NCI-H446 (cell line): ENCODE measurements around the gene CD99L2.

Experiments used
- DNase-seq, 2 experiments: peaks; one replicate each; lab custom pipeline; 2025; lab: John Stamatoyannopoulos, UW

The CD99L2 gene

DNA sequence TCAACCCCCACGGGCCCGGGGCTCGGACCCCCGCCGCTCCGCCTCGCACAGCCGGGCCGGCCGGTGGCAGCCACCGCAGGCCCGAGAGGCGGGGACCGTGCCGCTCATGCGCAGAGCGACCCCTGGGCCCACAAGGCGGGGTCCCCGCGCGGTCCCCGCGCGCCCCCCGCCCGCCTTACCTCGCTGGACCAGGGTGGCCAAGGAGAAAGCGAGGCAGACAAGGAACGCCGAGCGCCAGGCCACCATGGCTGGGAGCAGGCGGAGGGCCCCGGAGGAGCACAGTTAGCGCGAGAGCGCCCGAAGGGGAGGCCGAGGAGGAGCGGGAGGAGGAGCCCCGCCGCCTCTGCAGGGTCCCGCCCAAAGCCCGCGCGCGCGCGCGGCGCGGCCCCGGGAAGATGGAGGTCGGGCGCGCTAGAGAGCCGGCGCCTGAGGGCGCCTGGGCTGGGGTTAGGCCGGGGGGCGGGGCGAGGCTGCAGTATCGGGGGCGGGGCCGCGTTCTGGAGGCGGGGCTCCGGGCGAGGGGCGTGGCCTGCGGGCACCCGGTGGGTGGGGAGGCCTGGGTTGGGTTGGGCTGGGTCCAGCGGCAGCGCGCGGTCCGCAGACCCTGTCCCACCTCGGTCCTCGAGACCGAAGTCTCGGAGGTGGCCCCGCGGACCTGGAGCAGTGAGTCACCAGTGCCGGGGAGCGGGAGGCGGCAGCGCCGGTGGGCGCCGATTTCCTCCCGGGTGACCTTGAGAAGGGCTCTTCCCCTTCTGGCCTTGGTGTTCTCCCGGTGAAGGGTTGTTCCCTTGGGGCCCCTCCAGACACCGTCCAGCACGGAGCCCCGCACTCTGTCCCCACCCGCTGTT, at the start of gene CD99L2:
Gene CD99L2, minus strand, starts transcription at position 326 of the 848 bp plus-strand sequence. Its CDS starts 80 bp downstream, at position 246.
- DNase-seq: peak; percentile 67 to 90

DNA sequence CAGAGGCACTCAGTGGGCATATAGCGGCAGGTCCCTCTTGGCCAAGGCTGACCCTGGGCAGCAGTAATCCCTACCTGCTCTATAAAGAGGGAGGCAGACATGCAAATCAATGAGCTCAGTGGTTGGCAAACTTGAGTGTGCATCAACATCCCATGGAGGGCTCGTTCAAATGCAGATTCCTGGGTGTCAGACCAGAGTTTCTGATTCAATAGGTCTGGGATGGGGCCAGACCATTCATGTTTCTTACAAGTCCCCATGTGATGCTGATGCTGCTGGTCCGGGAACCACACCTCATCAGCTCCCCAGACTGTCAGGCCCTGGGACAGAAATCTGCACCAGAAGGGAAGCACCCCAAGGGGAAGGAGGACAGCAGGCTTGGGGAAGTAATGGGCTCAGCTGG, 45.8 kb upstream of the CD99L2 start:
- no peak for DNase-seq

- no peak for DNase-seq
These were observed 44.6 kb upstream of the CD99L2 start for GRCh38 chrX:150942942-150943594.

DNA sequence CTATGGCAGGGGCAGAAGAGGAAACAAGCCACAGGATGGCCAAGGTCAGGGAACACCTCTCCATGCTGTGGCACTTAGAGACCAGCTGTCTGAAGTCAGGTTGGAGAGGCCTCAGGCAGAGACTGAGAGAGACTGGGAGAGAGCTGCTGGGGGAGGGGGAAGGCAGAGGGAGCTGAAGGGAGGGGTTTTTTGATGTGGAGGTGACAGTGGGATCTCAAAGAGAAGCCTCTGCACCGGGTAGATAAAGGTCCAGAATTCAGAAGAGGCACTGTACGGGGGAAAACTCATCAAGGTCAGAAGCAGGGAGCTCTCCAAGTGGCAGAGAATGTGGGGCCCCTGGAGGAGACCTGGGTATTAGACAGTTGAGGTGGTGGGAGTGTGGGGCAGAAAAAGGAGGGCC, 43.1 kb upstream of the CD99L2 start:
- no peak for DNase-seq

GRCh38 chrX:150940844-150941495, 42.5 kb upstream of the CD99L2 start:
- no peak for DNase-seq

GRCh38 chrX:150936556-150936955, 38.1 kb upstream of the CD99L2 start:
- no peak for DNase-seq

- peak in 1 of 2 experiments; percentile 14 for DNase-seq
These were observed 37.0 kb upstream of the CD99L2 start for GRCh38 chrX:150935467-150935866.

DNA sequence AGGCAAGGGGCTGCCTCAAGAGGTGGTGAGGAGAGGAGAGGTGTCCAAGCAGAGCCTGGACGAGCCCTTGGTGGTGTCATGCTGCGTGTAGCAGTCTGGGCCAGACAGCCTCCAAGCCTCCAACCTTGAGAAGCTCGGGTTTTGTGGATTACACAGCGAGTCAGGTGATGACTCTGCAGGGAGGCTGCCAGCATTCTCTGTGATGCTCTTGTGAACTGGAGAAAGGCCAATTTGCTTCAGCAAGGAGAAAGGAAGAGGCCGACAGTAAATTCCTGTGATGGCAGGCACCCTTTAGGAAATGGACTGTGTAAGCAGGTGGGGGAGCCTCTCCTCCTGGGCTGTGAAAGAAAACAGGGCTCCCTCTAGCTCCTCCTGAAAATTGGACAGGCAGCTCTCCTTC, 36.0 kb upstream of the CD99L2 start:
- DNase-seq: peak; percentile 8 to 54

DNA sequence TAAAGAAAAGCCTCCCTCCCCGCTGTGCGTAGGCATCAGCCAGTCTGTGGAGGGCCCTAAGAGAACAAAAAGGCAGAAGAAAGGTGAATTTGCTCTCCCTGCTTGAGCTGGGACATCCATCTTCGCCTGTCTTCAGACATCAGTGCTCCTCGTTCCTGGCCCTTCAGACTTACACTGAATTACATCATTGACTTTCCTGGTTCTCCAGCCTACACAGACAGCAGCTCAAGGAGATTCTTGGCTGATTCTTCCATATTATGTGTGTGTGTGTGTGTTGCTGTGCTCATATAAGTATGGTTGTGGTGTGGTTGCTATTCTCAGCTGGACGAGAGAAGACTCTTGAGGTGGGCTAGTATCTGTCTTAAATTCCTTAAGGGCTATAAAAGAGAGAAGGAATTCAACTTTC, 35.5 kb upstream of the CD99L2 start:
- DNase-seq: no peak

- no peak for DNase-seq
These were observed 30.6 kb upstream of the CD99L2 start for GRCh38 chrX:150929058-150929457.

GRCh38 chrX:150926791-150927190, 28.3 kb upstream of the CD99L2 start:
- DNase-seq: no peak

GRCh38 chrX:150926304-150926703, 27.8 kb upstream of the CD99L2 start:
- DNase-seq: no peak

DNA sequence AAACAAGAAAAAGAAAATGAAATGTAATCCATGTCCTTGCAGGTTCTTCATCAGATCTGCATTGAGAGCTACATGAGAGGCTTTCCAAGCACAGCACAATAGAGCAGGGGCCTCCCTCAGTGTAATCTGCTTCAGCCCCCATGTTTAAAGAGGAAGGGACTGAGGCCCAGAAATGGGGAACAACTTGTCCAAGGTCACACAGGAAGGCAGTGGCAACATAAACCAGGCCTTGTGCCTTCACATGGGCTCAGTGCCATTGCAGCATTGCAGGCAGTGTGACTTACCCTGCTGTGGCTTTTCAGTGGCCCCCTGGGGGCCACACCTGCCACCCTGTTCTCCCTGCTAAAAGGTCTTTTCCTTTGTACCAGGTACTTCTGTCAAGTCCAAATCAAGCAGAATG, 20.9 kb upstream of the CD99L2 start:
- no peak for DNase-seq

- DNase-seq: no peak
These were observed 15.0 kb upstream of the CD99L2 start for GRCh38 chrX:150913511-150913910.

- DNase-seq: no peak
These were observed 9.0 kb upstream of the CD99L2 start for GRCh38 chrX:150907474-150907873.

DNA sequence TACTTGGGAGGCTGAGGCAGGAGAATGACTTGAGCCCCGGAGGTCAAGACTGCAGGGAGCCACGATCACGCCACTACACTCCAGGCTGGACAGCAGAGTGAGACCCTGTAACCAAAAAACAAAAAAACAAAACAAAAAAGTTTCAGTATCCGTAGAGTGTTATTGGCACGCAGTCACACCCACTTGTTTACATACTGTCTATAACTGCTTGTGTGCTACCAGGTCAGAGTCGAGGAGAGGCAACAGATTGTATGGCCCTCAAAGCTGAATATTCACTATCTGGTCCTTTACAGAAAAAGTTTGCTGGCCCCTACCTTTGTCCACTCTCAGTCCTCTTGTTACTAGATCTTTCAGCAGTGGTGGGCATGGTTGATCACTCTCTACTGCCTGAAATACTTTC, 8.2 kb upstream of the CD99L2 start:
- no peak for DNase-seq

- no peak for DNase-seq
These were observed 6.8 kb upstream of the CD99L2 start for GRCh38 chrX:150905293-150905692.

DNA sequence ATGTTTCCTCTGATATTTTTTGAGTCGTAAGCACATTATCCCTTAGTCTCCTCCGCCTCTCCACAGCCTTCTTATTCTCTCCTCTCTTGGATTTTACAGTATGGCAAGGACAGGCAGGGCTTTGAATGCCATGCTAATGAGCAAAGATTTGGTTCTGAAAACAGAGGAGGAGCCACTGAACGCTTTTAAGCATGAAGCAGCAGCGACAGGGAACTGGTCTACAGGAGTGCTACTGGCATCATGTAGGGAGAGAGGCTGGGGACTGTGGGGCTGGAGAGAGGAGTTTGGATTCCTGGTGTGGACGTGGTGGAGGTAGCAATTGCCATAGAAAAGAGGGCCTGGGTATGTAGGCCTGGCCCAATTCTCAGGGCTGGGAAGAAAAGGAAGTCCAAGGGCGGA, 4.6 kb upstream of the CD99L2 start:
- DNase-seq: no peak

DNA sequence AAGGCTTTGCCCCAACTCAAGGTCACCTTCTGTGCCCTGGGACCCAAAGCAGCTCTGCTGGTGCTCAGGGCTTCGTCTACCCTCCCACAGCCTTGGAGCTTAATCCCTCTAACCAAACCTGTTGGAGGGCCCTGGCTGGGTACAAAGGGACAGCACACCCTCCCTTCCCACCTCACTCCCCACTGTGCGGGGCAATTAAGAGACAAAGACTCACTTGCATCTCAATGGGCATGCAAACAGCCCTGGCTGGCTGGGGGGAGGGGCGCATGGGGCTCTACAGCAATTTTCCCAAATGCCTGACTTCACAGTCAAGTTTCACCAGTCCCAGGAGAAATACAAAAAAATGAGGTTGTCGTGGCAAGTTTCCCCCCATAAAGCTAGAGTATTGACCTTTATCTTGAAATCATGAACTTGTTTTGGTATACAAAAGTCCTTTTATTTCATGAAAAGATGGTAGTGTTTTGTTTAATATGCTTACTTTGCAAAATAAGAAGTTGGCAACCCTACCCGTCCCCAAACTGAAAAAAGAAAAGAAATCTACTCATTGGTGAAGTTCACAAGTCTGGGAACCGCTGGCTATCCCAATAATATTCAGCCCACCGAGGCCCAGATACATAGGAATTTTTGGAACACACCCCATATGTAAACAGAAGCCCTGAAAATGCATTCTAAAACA, 4.1 kb upstream of the CD99L2 start:
- DNase-seq: no peak

- no peak for DNase-seq
These were observed 806 bp upstream of the CD99L2 start for GRCh38 chrX:150899191-150899757.

DNA sequence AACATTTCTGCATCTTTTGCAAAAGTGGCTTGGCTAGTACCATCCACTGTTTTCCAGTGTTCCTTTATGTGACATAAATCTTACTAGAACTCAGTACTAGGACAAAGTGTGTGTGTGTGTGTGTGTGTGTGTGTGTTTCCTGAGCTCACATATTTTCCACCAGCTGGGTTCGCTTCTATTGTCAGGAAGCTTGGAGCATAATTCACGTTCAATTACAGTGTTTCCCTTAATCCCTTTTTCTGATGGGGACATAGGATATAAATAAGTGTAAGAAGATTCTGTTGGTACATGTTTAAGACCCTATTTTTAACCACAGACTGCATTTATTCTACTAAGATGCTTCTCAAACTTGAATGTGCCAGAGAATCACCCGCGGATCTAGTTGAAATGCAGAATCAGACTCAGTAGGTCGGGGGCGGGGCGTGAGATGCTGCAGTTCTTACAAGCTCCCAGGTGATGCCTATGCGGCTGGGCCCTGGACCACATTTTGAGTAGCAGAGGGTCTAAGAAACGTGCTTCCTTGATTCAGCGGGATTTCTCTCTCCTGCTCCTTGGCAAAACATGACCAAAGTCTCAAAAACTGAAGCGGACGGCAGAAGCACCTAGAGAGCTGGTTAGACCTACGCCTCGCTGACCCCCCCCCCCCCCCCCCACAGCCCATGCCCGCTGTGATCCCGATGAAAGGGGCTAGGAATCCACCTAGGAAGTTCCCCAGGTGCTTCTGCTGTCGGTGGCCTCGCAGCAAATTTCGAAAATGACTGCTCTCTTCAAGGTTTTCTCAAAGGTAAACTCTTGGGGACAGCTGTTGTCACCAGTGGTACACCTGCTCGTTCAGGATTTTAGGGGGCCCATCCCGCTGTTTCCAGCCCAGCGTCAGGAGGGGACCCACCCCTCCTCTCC, 797 bp downstream of the CD99L2 start:
- no peak for DNase-seq
